ENCODE results near the gene SUGCT. TPM values are rescaled to one million over a fixed set of nuclear protein-coding genes. Genes with fewer than 3 reads are reported as not detected.

SUGCT gene
- total RNA-seq, 1 donor from 2014 or later = 9.8 TPM

- Histone ChIP-seq H3K4me3 (no peak overlapping the region), H3K9me3 (peaks cover 0 to 12% of the 10 kb centered on the region in 2 donors), H3K27ac (no peak overlapping the region), H3K36me3 (no peaks in the 10 kb centered on the region), H3K4me1 (no peaks in the 10 kb centered on the region), H3K27me3 (no peaks in the 10 kb centered on the region)
- TF ChIP-seq CTCF (IDR thresholded peaks at IDR 0.05) = no peak
- intact Hi-C loops (cut with DNase I) = no loop called here
- DNase-seq (ENCODE audit: low spot score in 2 of 2) = no peak
These were observed 604.5 kb downstream of the SUGCT start for GRCh38 chr7:40739257-40739656.

- Histone ChIP-seq H3K27me3 (no peaks in the 10 kb centered on the region), H3K9me3 (peaks cover 0 to 12% of the 10 kb centered on the region in 2 donors), H3K4me1 (no peaks in the 10 kb centered on the region), H3K27ac (no peak overlapping the region), H3K4me3 (no peak overlapping the region), H3K36me3 (no peaks in the 10 kb centered on the region)
- DNase-seq (ENCODE audit: low spot score in 2 of 2) = no peak
- no peak for TF ChIP-seq CTCF (IDR thresholded peaks at IDR 0.05)
- intact Hi-C loops (cut with DNase I) = no loop called here
These were observed 607.5 kb downstream of the SUGCT start for GRCh38 chr7:40742270-40742669.

- Histone ChIP-seq H3K27ac (peak overlapping the region; percentile 39 to 61), H3K27me3 (no peaks in the 10 kb centered on the region), H3K36me3 (no peaks in the 10 kb centered on the region), H3K4me1 (peaks cover 4 to 23% of the 10 kb centered on the region in 2 donors), H3K9me3 (no peaks in the 10 kb centered on the region), H3K4me3 (peak overlapping the region in 1 of 2 donors; percentile 37)
- intact Hi-C loops (cut with DNase I) = no loop called here
- TF ChIP-seq CTCF (IDR thresholded peaks at IDR 0.05) = no peak
- no peak for DNase-seq (ENCODE audit: low spot score in 2 of 2)
These were observed 612.2 kb downstream of the SUGCT start for GRCh38 chr7:40746841-40747556.

GRCh38 chr7:40747856-40748255, 613.1 kb downstream of the SUGCT start:
- DNase-seq (ENCODE audit: low spot score in 2 of 2) = no peak
- no peak overlapping the region for H3K4me3 ChIP-seq
- TF ChIP-seq CTCF (IDR thresholded peaks at IDR 0.05) = no peak
- intact Hi-C loops (cut with DNase I) = no loop called here
- peak overlapping the region; percentile 39 to 61 for H3K27ac ChIP-seq
- H3K36me3 ChIP-seq = no peaks in the 10 kb centered on the region
- H3K9me3 ChIP-seq = no peaks in the 10 kb centered on the region
- H3K4me1 ChIP-seq = peaks cover 4 to 23% of the 10 kb centered on the region in 2 donors
- no peaks in the 10 kb centered on the region for H3K27me3 ChIP-seq

GRCh38 chr7:40749877-40750276, 615.1 kb downstream of the SUGCT start:
- Histone ChIP-seq H3K27me3 (no peaks in the 10 kb centered on the region), H3K36me3 (no peaks in the 10 kb centered on the region), H3K9me3 (no peaks in the 10 kb centered on the region), H3K4me3 (peak overlapping the region in 1 of 2 donors; percentile 19), H3K4me1 (peaks cover 4 to 23% of the 10 kb centered on the region in 2 donors), H3K27ac (peak overlapping the region; percentile 63 to 72)
- no peak for TF ChIP-seq CTCF (IDR thresholded peaks at IDR 0.05)
- DNase-seq (ENCODE audit: low spot score in 2 of 2) = peak in 1 of 2 donors; percentile 76
- intact Hi-C loops (cut with DNase I) = no loop called here
